ENCODE results near the gene HDAC4.

HDAC4 gene

GRCh38 chr2:239166201-239166834 is 234.5 kb downstream of the HDAC4 start:
- DNase-seq (ENCODE audit: low read depth): no peak

- DNase-seq (ENCODE audit: low read depth): no peak
Measured at GRCh38 chr2:239165206-239165831, 235.5 kb downstream of the HDAC4 start.

- DNase-seq (ENCODE audit: low read depth): no peak
Measured at GRCh38 chr2:239164335-239164871, 236.4 kb downstream of the HDAC4 start.

- DNase-seq (ENCODE audit: low read depth): no peak
Measured at GRCh38 chr2:239163688-239164334, 237.0 kb downstream of the HDAC4 start.

GRCh38 chr2:239162976-239163687 is 237.7 kb downstream of the HDAC4 start:
- no peak for DNase-seq (ENCODE audit: low read depth)

- no peak for DNase-seq (ENCODE audit: low read depth)
Measured at GRCh38 chr2:239162141-239162821, 238.5 kb downstream of the HDAC4 start.

GRCh38 chr2:239161711-239162140 is 239.1 kb downstream of the HDAC4 start:
- DNase-seq (ENCODE audit: low read depth): no peak

GRCh38 chr2:239160226-239161143 is 240.3 kb downstream of the HDAC4 start:
- no peak for DNase-seq (ENCODE audit: low read depth)

- DNase-seq (ENCODE audit: low read depth): no peak
Measured at GRCh38 chr2:239159476-239159911, 241.3 kb downstream of the HDAC4 start.

GRCh38 chr2:239158641-239159475 is 242.0 kb downstream of the HDAC4 start:
- no peak for DNase-seq (ENCODE audit: low read depth)

- no peak for DNase-seq (ENCODE audit: low read depth)
Measured at GRCh38 chr2:239157771-239158170, 243.0 kb downstream of the HDAC4 start.

- no peak for DNase-seq (ENCODE audit: low read depth)
Measured at GRCh38 chr2:239157269-239157668, 243.6 kb downstream of the HDAC4 start.

GRCh38 chr2:239156516-239157265 is 244.1 kb downstream of the HDAC4 start:
- DNase-seq (ENCODE audit: low read depth): no peak

- DNase-seq (ENCODE audit: low read depth): no peak
Measured at GRCh38 chr2:239155806-239156480, 244.9 kb downstream of the HDAC4 start.

- no peak for DNase-seq (ENCODE audit: low read depth)
Measured at GRCh38 chr2:239154971-239155805, 245.6 kb downstream of the HDAC4 start.

GRCh38 chr2:239153806-239154591 is 246.8 kb downstream of the HDAC4 start:
- DNase-seq (ENCODE audit: low read depth): no peak

- no peak for DNase-seq (ENCODE audit: low read depth)
Measured at GRCh38 chr2:239152916-239153305, 247.9 kb downstream of the HDAC4 start.
